Stimulated activated CD8-positive, alpha-beta memory T cell treated with anti-CD3 and anti-CD28 coated beads, Interleukin-4, amount 100 ng/mL, for 4 hours (primary cell): ENCODE data around the gene SMIM43.
"Not testable (repeated sequence)": the region's sequence is repeated elsewhere in the genome, so short reads cannot be mapped to it uniquely, and the experiment has no call there.

Experiments
- DNase-seq, 2 donors: peaks; one replicate each; pipeline ENCODE4 v3.0.0-alpha.2; 2020; ENCODE audit warnings: low read depth in 2 of 2, low spot score in 1 of 2

The SMIM43 gene

DNA sequence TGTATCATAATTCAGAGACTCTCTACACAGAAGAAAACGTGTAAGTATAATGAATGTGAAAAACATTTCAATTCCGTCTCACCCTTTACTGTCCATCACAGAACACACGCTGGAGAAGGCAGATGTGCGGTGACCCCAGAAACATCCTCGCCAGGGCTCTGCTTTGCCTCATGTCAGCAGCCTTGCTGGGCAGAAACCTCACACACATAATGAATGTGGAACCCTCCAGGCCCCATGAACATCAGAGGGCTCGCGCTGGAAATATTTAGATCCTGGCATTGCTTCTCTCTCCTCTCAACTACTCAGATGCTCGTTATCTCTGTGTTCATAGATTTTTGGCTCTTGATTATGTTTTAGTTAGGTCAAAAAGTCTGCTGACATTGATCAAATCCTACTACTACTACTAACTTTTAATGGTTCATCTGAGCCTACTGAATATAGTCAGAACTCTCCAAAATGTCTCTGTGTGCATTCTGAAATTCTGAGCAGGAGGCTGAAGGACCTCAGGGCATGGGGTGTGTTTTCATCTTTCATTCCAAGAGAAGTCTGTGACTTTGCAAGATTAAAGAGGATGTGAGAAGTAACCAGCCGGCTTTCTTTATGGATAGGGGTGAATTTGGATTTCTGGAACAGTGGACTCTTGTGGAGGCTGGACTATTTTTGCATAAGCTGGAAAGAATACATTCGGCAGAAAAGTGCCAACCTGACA lies 27.0 kb downstream of the SMIM43 start:
- DNase-seq: no peak

DNA sequence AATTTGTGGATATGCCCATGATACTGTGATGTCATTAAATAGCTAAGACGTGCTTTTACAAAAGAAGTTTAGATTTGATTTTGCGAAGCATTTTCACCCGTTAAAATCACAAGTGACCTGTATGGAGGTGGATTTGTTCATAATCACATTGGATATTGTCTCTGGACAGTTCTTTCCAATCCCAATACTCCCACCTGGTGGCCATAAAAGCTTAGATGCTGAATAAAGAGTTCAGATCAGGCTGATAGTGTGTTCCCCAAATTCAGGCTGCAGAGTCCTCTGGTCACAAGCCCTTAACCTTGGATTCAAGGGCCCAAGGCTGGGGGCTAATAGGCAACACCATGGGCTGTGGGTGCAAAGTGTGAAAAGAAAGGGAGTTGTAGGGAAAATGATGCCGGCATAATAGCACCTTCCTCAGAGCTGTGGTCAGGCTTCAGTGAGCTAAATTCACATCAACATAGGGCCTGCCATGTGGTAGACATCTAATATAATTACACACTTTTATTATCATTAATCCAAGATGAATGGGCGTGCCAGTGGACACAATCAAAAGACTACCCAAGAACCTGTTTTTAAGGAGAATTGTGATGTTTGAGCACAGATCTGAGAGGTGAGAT lies 28.1 kb downstream of the SMIM43 start:
- no peak for DNase-seq

DNA sequence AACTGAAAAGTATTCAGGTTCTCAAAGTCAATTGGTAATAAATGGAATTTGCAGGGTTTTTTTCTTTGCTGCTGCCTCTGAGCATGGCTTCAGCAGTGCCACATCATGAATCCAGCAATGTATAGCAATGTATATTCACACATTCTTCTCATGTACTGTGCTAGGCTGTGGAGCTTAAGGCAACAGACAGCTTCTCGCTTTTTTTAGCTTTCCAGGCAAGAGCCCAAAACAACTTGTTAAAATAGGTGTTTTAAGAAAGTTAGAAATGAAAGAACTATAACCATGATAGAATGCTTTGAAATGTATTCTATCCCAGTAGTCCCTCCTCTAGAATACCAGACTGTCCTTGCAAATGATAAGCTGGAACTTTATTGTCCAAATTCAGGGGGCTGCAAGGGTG lies 30.4 kb downstream of the SMIM43 start:
- DNase-seq: no peak

DNA sequence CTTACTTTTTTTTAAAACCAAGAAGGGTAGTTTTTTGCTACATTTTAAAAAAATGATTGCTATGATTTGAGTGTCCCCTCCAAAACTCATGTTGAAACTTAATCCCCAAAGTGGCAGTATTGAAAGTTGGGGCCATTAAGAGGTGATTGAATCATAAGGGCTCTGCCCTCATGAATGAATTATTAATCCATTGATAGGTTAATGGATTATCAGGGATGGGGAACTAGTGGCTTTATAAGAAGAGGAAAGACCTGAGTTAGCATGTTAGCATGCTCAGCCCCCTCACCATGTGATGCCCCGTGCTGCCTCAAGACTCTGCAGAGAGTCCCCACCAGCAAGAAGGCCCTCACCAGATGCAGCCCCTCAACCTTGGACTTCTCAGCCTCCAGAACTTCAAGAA lies 31.0 kb downstream of the SMIM43 start:
- DNase-seq: no peak

DNA sequence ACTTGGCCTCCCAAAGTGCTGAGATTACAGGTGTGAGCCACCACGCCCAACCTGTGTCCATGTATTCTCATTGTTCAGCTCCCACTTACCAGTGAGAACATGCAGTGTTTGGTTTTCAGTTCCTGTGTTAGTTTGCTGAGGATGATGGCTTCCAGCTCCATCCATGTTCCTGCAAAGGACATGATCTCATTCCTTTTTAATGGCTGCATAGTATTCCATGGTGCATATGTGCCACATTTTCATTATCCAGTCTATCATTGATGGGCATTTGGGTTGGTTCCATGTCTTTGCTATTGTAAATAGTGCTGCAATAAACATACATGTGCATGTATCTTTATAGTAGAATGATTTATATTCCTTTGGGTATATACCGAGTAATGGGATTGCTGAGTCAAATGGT lies 35.2 kb downstream of the SMIM43 start:
- DNase-seq: not testable (repeated sequence)

DNA sequence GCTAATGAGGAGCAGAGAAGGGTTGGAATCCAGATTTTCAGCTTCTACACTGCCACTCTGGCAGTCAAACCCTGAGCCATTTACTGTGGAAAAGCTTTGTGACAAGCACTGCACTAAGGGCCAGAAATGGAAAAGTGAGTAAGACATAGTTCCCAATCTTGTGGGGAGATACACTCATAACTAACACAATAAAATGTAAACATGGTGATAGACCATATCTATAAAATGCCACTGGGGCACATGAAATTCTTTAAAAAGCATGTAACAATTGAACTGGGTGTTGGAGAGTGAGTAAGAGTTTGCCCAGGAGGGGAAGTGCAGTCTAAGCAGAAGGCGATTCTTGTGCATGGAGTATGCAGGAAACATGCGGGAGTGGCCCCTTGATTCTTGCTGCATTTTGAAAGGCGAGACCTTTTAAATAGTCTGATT lies 36.2 kb downstream of the SMIM43 start:
- no peak for DNase-seq

DNA sequence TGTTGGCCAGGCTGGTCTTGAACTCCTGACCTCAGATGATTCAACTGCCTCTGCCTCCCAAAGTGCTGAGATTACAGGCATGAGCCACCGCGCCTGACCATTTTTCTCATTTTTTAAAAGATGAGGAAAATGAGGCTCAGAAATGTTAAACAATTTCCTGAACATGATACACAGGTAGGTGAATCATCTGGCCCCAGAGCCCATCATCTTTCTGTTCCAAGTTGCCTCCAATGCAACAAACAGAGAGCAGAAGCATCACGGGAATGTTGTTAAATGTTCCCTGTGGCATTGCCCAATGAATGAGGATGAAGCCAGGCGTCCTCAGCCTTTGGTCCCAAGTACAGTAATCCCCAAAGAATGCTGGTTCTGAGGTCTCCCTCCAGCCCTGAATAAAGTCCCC lies 36.9 kb downstream of the SMIM43 start:
- DNase-seq: no peak

DNA sequence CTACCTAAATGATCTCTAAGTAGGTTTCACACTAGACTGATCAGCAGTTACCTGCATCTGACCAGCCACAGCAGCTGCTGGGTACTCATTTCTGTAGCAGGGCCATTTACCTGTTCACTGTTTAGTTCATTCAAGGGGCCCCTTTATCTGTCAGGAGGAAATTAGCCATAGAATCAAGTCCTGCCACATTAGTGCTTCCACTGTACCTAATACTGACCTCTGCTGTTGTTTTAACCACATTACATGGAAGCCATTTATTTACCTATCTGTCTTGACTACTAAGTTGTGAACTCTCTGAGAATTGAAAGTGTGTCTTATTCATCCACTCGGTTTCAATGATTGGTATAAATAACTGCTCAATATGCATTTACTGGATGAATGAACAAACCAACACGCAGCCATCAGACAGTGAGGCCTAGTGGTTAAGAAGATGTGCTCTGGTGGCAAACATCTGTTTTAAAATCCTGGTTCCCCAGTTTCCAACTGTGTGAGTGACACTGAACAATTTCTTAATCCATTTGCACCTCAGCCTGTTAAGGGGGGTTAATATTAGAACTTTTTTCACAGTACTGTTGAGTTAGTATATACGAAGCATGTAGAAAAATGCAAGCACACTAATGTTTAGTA lies 38.2 kb downstream of the SMIM43 start:
- DNase-seq: no peak

DNA sequence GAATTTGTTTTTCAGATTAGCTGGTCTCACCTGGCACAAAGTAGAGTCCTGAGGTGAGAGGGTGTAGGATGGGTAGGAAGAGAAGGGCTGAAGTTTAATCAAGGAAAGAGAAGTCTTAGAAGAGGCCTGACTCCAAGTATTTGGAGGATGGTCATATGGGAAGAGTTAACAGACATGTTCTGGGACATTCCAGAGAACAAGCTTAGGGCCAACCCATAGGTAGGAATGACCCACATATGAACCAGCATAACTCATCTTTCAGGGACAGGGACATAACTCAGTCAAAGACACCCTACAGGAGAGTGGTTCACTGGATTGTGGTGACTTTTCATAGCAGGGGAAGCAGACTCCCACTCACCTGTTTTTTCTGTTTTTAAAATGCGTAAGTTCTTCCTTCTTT lies 40.3 kb downstream of the SMIM43 start:
- DNase-seq: no peak

DNA sequence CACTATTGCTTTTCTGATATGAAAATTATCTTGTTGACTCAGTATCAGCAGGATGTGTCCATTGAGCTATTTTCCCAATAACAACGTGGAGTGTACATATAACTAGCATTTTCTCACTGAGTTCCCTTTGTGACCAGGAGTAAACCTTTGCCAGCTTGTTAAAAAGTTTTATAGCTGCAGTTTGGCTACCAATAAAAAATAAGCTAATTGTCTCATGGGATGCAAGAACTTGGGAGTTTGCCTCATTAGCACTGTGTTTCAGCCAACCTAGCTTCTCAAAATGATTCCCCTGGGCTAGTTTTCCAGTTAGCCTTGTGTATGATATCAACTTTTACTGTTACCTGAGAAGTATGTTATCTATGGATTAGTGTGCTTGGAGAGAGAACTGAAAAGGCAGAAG lies 43.3 kb downstream of the SMIM43 start:
- DNase-seq: no peak

DNA sequence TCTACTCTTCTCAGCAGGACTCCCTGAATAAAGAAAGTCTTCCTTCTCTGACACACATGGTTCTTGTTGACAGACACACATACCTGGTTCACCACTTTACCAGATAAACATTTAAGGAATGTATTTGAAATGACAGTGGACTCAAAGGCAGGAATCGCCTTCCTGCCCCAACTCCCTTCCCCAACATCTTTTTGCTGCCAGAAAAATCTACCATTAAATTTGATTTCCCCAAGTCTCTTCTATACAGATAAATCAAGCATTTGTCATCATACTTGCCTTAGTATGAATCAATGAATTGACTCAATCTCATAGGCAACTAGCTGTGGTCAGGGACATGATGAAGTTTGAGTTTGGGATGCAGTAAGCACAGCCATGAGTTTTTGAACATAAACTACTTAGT lies 44.9 kb downstream of the SMIM43 start:
- no peak for DNase-seq

DNA sequence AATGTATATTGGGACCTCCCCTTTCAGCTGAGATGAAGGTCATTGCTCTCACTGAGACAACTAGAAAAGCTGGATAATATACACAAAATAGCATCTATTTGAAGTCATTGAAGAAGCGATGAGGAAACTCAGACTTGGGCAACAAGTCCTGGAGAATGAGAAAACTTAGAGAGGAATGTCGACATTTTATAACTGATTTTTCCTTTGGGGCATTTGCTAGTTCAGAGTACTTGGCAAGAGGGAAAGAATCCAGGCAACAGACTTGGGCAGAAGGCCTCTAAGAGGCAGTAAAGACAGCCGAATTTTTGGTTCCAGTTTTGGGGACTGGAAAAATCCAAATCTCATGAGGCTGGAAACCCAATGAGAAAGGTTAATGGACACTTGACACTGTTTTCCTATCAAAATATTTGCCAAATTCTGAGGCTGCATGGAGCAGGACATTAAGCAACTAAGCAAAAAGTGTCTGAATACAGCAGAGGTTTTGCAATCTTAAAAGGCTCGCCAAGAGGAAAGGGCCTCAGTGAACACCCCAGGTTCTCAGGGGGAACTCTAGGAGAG lies 47.2 kb downstream of the SMIM43 start:
- no peak for DNase-seq

DNA sequence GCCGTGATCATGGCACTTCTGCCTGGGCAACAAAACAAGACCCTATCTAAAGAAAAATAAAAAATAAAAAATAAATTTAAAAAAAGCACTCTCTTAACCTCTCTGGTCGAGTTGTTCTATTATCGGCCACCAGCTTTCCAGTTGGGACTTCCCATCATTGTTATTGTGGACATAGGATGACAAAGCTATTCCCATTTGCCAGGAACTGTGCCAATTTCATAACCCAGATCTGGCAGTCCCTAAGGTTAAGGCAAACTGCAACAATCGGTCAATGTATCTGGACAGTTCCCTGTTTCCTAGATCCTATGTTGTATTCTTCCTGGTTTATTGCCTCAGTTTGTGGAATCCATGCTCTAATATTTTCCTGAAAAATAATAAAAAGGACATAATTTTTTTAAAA lies 50.4 kb downstream of the SMIM43 start:
- no peak for DNase-seq

DNA sequence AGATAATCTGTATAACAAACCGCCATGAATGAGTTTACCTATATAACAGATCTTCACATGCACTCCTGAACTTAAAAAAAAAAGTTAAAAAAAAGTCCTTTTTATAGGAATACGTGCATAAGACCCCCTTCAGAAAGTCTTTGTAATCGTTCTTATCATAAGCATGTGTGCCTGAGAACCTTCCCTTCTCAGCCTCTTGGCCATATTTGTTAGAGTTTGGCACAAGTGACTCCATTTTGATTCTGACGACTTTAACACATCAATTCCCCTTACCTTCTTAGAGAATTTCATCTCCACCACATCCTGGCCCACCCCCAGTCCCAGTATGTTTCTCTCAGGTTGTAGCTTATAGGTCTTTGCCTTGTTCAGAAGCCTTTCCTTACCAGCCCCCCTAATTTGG lies 52.2 kb downstream of the SMIM43 start:
- no peak for DNase-seq

DNA sequence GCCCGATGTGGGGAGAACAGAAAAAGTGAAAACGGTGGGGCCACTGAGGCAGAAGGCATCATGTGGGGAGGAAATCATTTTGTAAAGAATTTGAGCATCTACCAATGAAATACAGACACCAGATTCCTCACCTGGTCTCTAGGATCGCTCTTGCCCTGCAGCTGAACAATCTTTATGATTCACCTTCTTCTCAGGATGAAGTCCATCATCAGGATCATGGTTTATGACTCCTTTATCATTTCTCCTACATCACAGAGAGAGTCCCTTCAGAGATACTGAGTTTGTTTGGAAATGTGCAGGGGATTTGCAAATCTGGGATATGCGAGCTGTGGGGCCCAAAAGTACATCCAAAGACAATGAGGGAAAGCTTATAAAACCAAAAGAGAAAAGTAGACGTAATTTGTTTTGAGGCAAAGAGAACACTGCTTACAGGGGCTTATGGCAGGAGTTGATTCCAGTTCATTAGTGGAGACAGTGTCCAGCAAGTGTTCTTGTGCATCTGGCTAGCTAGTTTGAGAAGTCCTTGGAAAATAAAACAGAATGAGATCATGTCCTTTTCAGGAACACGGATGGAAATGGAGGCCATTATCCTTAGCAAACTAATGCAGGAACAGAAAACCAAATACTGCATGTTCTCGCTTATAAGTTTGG lies 52.8 kb downstream of the SMIM43 start:
- DNase-seq: no peak

DNA sequence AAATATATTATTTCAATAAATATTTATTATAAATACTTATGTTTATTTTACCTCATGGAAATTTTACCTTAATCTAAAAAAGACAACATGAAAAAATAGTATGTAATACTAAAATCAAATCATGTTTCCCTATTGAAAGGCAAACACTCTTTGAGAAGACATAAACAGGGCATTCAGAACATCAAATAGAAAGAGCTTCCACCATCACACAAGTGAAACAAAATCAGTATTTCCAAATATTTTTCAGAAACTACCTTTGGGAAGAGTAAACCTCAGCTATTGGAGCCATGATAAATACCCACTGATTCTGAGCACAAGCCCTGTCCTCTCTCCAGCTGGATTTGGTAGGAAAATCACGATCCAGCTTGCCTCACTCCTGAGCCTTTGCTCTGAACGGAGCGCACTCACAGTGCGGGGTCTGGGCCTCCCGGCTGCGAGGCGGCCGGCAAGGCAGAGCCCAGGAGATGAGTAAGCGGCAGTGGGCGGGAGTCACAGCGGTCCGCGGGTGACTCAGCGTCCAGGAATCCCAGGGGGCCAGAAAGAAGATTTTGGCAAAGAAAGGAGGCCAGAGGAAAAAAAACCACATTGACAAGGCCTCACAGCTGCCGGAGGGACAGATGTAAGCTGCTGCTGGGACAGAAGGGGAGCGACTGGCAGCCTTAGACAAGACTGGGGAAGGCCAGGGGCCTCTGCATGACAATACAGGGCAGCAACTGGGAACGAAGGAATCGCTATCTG lies 53.5 kb downstream of the SMIM43 start:
- DNase-seq: peak in 1 of 2 donors; percentile 14

DNA sequence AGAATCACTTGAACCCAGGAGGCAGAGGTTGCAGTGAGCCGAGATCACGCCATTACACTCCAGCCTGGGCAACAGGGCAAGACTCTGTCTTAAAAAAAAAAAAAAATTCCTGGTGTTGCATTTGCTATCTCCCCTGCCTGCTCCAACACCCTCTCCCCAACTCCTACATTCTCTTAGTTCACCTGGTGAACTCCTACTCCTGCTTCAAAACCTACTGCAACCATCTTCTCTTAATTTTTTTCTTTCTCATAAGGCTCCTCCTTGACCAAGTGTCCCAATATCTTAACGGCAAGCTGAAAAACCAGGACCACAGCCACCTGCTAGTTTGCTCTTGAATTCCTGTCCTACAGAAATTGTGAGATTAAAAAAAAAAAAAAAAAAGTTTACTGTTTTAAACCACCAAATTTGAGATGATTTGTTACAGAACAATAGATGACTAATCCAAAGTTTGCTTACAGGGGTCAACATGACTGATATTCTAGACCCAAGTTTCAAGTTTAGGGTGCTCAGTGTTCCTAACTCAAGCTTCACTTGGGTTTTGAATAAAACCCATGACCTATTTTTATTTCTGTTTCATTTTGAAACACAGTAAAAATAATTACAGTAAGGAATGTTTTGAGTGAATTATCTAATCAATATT lies 55.1 kb downstream of the SMIM43 start:
- DNase-seq: no peak
